Ishikawa (cell line): Measurements from ENCODE around the gene SERGEF.

Source experiments
- FOXM1 ChIP-seq: IDR thresholded peaks from 2 replicates; pipeline ENCODE4 v1.6.1; 2012; ENCODE audit warnings: low read depth, borderline replicate concordance
- TAF1 ChIP-seq: IDR thresholded peaks from 2 replicates; pipeline ENCODE4 v1.6.1; 2012; ENCODE audit warnings: low read depth, mild to moderate bottlenecking

- TF ChIP-seq TAF1 (no peak), FOXM1 (no peak)
Measured at GRCh38 chr11:18001191-18001590, 11.7 kb downstream of the SERGEF start.
